ENCODE results near the gene ABCC6.

GRCh38 chr16:16183562-16183961 is 39.7 kb downstream of the ABCC6 start:
- TF ChIP-seq CTCF (IDR thresholded peaks at IDR 0.05) (no peak), POLR2A (IDR thresholded peaks at IDR 0.05) (no peak), EP300 (IDR thresholded peaks at IDR 0.05) (no peak)
